ENCODE results near the gene CELF1.
A peak's percentile ranks its signal among the peaks of the same experiment; 100 is the strongest.
"Not testable (repeated sequence)": the region's sequence is repeated elsewhere in the genome, so short reads cannot be mapped to it uniquely, and the experiment has no call there.

CELF1 gene

DNA sequence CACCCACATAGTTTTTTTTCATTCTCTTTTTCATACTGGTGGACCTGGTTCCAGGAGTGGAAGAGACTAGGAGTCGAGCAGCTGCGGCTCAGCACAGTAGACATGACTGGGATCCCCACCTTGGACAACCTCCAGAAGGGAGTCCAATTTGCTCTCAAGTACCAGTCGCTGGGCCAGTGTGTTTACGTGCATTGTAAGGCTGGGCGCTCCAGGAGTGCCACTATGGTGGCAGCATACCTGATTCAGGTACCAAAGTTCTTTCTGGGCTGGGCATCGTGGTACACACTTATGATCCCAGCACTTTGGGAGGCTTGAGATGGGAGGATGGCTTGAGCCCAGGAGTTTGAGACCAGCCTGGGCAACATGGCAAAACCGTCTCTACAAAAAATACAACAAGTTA is 16.7 kb upstream of the CELF1 start:
- Histone ChIP-seq H2AFZ (ENCODE audit: low read depth, low read length) (no peak overlapping the region), H3K4me1 (ENCODE audit: insufficient read depth, low read length) (no peaks in the 10 kb centered on the region), H3K4me3 (ENCODE audit: low read length) (no peak overlapping the region), H3K27me3 (ENCODE audit: insufficient read depth, low read length) (no peaks in the 10 kb centered on the region), H3K9me3 (ENCODE audit: low read length) (no peaks in the 10 kb centered on the region), H3K36me3 (ENCODE audit: insufficient read depth, low read length) (peaks cover 30% of the 10 kb centered on the region)

DNA sequence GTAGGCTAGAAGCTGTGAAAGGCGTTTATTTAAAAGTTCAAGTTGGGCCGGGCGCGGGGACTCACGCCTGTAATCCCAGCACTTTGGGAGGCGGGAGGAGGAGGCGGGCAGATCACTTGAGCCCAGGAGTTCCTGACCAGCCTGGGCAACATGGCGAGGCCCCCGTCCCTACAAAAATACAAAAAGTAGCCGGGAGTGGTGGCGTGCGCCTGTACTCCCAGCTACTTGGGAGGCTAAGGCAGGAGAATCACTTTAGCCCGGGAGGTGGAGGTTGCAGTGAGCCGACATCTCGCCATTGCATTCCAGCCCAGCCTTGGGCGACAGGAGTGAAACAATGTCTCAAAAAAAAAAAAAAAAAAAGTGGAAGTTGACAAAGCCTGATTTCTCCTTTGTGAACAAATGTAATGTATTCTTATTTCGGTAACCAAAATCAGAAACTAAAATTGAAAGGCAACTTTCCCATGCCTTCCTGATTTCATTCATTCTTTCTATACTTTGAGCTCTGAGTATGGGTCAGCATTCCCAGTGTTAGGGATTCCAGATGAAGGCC is 13.3 kb upstream of the CELF1 start:
- Histone ChIP-seq H3K27me3 (ENCODE audit: insufficient read depth, low read length) (no peaks in the 10 kb centered on the region), H2AFZ (ENCODE audit: low read depth, low read length) (peak overlapping the region; percentile 49), H3K4me1 (ENCODE audit: insufficient read depth, low read length) (no peaks in the 10 kb centered on the region), H3K4me3 (ENCODE audit: low read length) (peak overlapping the region; percentile 42), H3K9me3 (ENCODE audit: low read length) (no peaks in the 10 kb centered on the region), H3K36me3 (ENCODE audit: insufficient read depth, low read length) (peaks cover 3% of the 10 kb centered on the region)

DNA sequence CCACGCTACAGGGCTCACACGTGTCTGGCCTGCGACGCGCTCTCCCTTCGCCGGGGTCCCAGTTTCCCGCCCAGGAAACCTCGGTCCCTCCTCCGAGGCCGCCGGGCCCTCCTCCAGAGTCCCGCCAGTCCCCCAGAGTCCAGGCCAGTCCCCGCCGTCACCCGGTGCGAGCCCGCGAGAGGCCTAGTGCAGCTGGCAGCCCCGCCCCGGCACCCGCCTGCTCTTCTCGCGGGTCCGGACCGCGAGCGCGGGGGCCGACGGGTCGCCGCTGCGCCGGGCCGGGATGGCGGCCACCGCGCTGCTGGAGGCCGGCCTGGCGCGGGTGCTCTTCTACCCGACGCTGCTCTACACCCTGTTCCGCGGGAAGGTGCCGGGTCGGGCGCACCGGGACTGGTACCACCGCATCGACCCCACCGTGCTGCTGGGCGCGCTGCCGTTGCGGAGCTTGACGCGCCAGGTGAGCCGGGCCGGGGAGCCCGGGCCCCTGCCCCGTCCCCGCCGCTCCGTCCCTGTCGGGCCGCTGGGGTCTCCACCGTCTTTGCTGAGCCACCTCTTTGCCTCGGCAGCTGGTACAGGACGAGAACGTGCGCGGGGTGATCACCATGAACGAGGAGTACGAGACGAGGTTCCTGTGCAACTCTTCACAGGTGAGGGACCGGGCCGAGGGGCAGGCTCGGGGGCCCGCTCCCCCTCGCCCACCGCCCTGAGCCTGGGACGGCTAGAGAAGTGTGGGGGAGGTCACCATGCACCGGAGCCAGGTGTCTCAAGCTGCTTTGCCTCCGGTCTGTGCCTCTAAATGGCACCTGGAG is 12.6 kb upstream of the CELF1 start, which contains the start of gene PTPMT1:
Gene PTPMT1, plus strand, starts transcription at position 260 of the 809 bp plus-strand sequence. Its CDS starts 24 bp downstream, at position 284.
- H3K4me3 ChIP-seq (ENCODE audit: low read length), result peak within 1 kb of the TSS; percentile 42
- H2AFZ ChIP-seq (ENCODE audit: low read depth, low read length), result peak within 1 kb of the TSS; percentile 49
- no peaks in the 10 kb centered on the region for H3K9me3 ChIP-seq (ENCODE audit: low read length)
- no peaks in the 10 kb centered on the region for H3K27me3 ChIP-seq (ENCODE audit: insufficient read depth, low read length)
- no peaks in the 10 kb centered on the region for H3K4me1 ChIP-seq (ENCODE audit: insufficient read depth, low read length)
- no peaks in the 10 kb centered on the region for H3K36me3 ChIP-seq (ENCODE audit: insufficient read depth, low read length)

DNA sequence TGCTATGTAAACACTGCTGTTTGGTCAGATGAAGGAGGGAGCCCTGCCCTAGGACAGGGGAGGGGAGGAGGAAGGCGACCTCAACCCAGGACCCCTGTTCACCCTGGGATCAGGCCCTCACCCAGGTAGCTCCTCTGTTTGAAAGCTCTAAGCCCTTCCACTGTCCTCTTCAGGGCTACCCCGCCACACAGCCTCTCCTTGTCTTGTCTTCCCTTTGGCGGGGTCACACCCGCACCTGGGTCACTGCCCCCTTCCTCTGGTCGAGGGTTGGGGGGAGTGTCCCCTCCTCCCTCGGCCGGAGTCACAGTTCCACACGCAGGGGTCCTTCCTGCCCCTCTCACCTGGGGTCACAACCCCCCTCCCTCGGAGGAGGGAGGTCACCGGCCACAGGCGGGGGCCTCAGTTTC is 12.0 kb upstream of the CELF1 start:
- Histone ChIP-seq H3K27me3 (ENCODE audit: insufficient read depth, low read length) (no peaks in the 10 kb centered on the region), H3K4me1 (ENCODE audit: insufficient read depth, low read length) (no peaks in the 10 kb centered on the region), H2AFZ (ENCODE audit: low read depth, low read length) (peak overlapping the region; percentile 49), H3K36me3 (ENCODE audit: insufficient read depth, low read length) (no peaks in the 10 kb centered on the region), H3K4me3 (ENCODE audit: low read length) (peak overlapping the region; percentile 42), H3K9me3 (ENCODE audit: low read length) (no peaks in the 10 kb centered on the region)

DNA sequence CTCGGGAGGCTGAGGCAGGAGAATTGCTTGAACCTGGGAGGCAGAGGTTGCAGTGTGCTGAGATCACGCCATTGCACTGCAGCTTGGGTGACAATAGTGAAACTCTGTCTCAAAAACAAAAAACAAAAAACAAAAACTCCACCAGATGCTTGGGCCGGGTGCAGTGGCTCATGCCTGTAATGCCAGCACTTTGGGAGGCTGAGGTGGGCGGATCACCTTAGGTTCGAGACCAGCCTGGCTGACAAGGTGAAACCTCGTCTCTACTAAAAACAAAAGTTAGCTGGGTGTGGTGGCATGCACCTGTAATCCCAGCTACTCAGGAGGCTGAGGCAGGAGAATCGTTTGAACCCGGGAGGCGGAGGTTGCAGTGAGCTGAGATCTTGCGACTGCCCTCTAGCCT is 11.4 kb upstream of the CELF1 start:
- not testable (repeated sequence) for H3K36me3 ChIP-seq (ENCODE audit: insufficient read depth, low read length); H3K27me3 ChIP-seq (ENCODE audit: insufficient read depth, low read length); H3K4me3 ChIP-seq (ENCODE audit: low read length); H3K9me3 ChIP-seq (ENCODE audit: low read length); H2AFZ ChIP-seq (ENCODE audit: low read depth, low read length); H3K4me1 ChIP-seq (ENCODE audit: insufficient read depth, low read length)

DNA sequence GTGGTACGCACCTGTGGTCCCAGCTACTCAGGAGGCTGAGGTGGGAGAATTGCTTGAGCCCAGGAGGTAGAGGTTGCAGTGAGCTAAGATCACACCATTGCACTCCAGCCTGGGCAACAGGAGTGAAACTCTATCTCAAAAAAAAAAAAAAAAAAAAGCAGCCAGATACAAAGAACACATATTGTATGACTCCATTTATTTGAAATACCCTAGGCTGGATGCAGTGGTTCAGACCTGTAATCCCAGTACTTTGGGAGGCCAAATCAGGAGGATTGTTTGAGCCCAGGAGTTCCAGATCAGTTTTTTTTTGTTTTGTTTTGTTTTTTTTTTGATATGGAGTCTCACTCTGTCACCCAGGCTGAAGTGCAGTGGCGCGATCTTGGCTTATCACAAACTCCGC is 9.5 kb upstream of the CELF1 start:
- not testable (repeated sequence) for H3K27me3 ChIP-seq (ENCODE audit: insufficient read depth, low read length); H3K36me3 ChIP-seq (ENCODE audit: insufficient read depth, low read length); H3K4me1 ChIP-seq (ENCODE audit: insufficient read depth, low read length); H2AFZ ChIP-seq (ENCODE audit: low read depth, low read length); H3K4me3 ChIP-seq (ENCODE audit: low read length); H3K9me3 ChIP-seq (ENCODE audit: low read length)

DNA sequence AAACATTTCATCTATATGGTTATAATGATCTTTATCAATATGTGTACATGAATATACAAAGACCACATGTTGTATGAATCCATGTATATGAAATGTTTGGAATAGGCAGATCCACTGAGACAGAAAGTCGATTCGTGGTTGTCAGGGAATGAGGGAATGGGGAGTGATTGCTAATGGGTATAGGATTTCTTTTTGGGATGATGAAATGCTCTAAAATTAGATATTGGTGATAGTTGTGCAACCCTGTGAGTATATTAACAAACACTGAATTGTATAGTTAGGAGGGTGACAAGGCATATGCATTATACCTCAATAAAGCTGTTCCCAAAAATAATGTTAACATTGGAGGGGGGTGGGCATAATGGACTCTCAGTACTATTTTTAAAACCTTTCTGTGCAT is 7.5 kb upstream of the CELF1 start:
- H3K36me3 ChIP-seq (ENCODE audit: insufficient read depth, low read length), result no peaks in the 10 kb centered on the region
- no peak overlapping the region for H3K4me3 ChIP-seq (ENCODE audit: low read length)
- H2AFZ ChIP-seq (ENCODE audit: low read depth, low read length), result no peak overlapping the region
- H3K4me1 ChIP-seq (ENCODE audit: insufficient read depth, low read length), result no peaks in the 10 kb centered on the region
- no peaks in the 10 kb centered on the region for H3K9me3 ChIP-seq (ENCODE audit: low read length)
- no peaks in the 10 kb centered on the region for H3K27me3 ChIP-seq (ENCODE audit: insufficient read depth, low read length)

DNA sequence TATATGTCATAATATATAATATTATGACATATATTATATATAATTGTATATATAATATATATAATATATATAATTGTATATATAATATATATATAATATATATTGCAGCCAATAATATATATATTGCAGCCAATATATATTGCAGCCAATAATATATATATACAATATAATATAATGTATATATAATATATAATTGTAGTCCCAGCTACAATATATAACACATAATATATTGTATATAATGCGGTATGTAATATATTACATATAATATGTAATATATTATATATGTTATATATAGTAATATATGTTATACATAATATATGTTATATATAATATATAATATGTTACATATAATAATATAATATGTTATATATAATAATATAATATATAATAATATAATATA is 5.8 kb upstream of the CELF1 start:
- no peak overlapping the region for H3K4me3 ChIP-seq (ENCODE audit: low read length)
- H3K9me3 ChIP-seq (ENCODE audit: low read length), result no peaks in the 10 kb centered on the region
- no peaks in the 10 kb centered on the region for H3K36me3 ChIP-seq (ENCODE audit: insufficient read depth, low read length)
- H3K27me3 ChIP-seq (ENCODE audit: insufficient read depth, low read length), result no peaks in the 10 kb centered on the region
- no peak overlapping the region for H2AFZ ChIP-seq (ENCODE audit: low read depth, low read length)
- H3K4me1 ChIP-seq (ENCODE audit: insufficient read depth, low read length), result no peaks in the 10 kb centered on the region

DNA sequence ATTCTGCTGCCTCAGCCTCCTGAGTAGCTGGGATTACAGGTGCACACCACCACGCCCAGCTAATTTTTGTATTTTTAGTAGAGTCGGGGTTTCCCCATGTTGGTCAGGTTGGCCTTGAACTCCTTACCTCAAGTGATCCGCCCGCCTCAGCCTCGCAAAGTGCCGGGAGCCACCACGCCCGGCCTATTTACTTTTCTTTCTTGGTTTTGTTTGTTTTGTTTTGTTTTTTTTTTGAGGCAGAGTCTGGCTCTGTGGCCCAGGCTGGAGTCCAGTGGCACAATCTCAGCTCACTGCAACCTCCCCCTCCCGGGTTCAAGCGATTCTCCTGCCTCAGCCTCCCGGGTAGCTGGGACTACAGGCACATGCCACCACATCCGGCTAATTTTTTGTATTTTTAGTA is 4.1 kb upstream of the CELF1 start:
- H3K27me3 ChIP-seq (ENCODE audit: insufficient read depth, low read length); H3K4me1 ChIP-seq (ENCODE audit: insufficient read depth, low read length); H3K4me3 ChIP-seq (ENCODE audit: low read length); H3K36me3 ChIP-seq (ENCODE audit: insufficient read depth, low read length); H2AFZ ChIP-seq (ENCODE audit: low read depth, low read length); H3K9me3 ChIP-seq (ENCODE audit: low read length): not testable (repeated sequence)

DNA sequence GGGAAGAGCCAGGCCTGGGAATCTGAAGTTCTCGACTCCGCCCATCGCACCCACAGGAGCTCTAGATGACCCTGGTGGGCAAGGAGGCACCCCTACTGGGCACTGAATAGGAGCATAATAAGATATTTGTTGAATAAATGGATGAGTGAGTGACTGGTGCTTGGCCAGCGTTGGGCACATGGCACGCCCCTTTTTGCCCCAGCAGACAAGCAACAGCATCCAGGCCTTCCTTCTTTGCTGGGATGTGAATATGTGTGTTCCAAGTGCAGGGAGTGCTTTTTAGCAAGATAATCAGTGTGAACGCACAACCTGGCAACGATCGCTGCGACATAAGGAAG is 443 bp upstream of the CELF1 start:
- H3K4me3 ChIP-seq (ENCODE audit: low read length), result peak overlapping the region; percentile 85
- H2AFZ ChIP-seq (ENCODE audit: low read depth, low read length), result peak overlapping the region; percentile 94
- H3K9me3 ChIP-seq (ENCODE audit: low read length), result no peaks in the 10 kb centered on the region
- peaks cover 18% of the 10 kb centered on the region for H3K4me1 ChIP-seq (ENCODE audit: insufficient read depth, low read length)
- peaks cover 11% of the 10 kb centered on the region for H3K36me3 ChIP-seq (ENCODE audit: insufficient read depth, low read length)
- H3K27me3 ChIP-seq (ENCODE audit: insufficient read depth, low read length), result no peaks in the 10 kb centered on the region

DNA sequence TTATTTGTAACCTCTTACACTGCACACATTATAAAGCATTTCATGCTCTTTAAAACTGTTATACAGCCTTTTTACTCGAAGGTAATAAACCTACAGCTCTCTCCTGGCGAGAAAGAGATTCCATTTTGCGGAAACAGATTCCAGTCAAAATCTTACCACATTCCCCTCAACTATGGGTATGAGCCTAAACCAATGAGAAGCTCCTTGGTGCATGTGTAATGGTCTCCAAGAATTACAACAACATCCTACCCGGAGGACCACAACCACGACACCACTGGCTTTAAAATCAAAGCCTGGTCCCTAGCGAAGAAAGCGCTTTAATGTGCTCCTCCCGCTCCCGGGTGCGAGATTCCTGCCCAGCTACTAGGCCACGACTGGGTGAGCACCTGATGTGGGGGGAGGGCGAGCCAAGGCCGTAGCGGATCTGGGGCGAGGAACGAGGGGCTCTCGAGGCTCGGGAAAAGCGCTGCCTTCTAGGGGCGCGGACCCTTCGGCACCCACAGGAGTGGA is 821 bp downstream of the CELF1 start:
- Histone ChIP-seq H3K36me3 (ENCODE audit: insufficient read depth, low read length) (peaks cover 20% of the 10 kb centered on the region), H3K9me3 (ENCODE audit: low read length) (no peaks in the 10 kb centered on the region), H2AFZ (ENCODE audit: low read depth, low read length) (peak overlapping the region; percentile 6), H3K4me3 (ENCODE audit: low read length) (peak overlapping the region; percentile 85), H3K4me1 (ENCODE audit: insufficient read depth, low read length) (peaks cover 18% of the 10 kb centered on the region), H3K27me3 (ENCODE audit: insufficient read depth, low read length) (no peaks in the 10 kb centered on the region)

DNA sequence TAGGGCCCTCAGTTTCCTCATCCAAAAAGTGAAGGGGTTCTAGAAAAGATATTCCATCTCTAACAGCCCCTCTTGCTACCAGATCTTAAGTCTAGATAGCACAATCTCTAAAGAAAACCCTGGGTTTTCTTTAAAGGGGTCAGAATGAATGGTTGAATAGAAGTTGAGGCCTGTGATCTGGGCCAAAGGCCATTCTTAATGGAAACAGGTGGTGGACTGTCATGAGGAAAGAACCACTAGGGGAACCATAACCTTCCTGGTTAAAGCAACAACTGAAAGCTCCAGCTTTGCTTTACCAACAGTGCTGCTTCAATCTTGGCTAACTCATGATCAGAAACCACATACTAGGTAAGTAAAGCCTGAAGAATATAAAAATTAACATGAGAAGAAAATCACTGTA is 1.8 kb downstream of the CELF1 start:
- Histone ChIP-seq H3K9me3 (ENCODE audit: low read length) (no peaks in the 10 kb centered on the region), H2AFZ (ENCODE audit: low read depth, low read length) (no peak overlapping the region), H3K36me3 (ENCODE audit: insufficient read depth, low read length) (peaks cover 21% of the 10 kb centered on the region), H3K4me3 (ENCODE audit: low read length) (peak overlapping the region; percentile 85), H3K27me3 (ENCODE audit: insufficient read depth, low read length) (no peaks in the 10 kb centered on the region), H3K4me1 (ENCODE audit: insufficient read depth, low read length) (peaks cover 18% of the 10 kb centered on the region)

DNA sequence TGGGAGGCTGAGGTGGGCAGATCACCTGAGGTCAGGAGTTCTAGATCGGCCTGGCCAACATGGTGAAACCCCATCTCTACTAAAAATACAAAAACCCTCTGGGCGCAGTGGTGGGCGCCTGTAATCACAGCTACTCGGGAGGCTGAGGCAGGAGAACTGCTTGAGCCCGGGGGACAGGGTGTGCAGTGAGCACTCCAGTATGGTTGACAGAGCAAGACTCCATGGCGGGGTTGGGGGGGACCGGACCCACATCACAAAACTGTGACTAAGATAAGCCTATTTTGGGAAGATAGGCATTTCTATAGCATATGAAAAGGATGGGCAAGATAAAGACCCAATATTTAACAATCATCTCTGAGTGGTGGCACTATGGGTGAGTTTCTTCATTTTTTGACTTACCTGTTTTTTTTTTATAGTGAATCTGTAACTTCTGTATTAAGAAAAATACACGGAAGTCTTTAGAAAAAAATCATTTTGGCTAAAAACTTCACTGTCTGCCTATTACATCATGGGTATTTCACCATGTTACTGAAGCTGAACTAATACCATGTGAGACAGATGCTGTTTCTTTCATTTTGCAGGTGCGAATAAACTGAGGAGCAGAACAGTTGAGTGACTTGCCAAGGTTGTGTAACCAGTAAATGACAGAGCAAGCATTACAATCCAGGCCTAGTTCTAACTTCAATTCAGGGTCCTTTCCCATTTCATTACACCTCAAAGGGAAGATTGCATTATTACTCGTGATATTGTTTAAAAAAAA is 2.5 kb downstream of the CELF1 start:
- no peaks in the 10 kb centered on the region for H3K27me3 ChIP-seq (ENCODE audit: insufficient read depth, low read length)
- no peak overlapping the region for H2AFZ ChIP-seq (ENCODE audit: low read depth, low read length)
- no peaks in the 10 kb centered on the region for H3K9me3 ChIP-seq (ENCODE audit: low read length)
- H3K36me3 ChIP-seq (ENCODE audit: insufficient read depth, low read length), result peaks cover 21% of the 10 kb centered on the region
- H3K4me1 ChIP-seq (ENCODE audit: insufficient read depth, low read length), result peaks cover 18% of the 10 kb centered on the region
- H3K4me3 ChIP-seq (ENCODE audit: low read length), result peak overlapping the region; percentile 85
